WTC11 (cell line): ENCODE measurements around the gene WBP2NL.

ENCODE experiments used
- ETV6 ChIP-seq: sonication (generic); formaldehyde crosslinking; IDR thresholded peaks from 2 replicates; pipeline ENCODE4 v1.8.1; 2022; ENCODE audit warnings: mild to moderate bottlenecking, missing genetic modification reagents
- NFYB ChIP-seq: sonication (generic); formaldehyde crosslinking; conservative IDR thresholded peaks from 2 replicates; pipeline ENCODE4 v1.8.0; 2022; ENCODE audit warnings: low read depth, missing genetic modification reagents
- TP53 ChIP-seq: sonication (generic); formaldehyde crosslinking; IDR thresholded peaks from 2 replicates; pipeline ENCODE4 v1.8.1; 2023; ENCODE audit warnings: mild to moderate bottlenecking, missing genetic modification reagents
- ZNF416 ChIP-seq: fragments of 250-450 bp; sonication (Bioruptor Pico); IDR thresholded peaks from 2 replicates; pipeline ENCODE4 v1.9.0; 2021; ENCODE audit warnings: mild to moderate bottlenecking, inconsistent platforms
- TF ChIP-seq, protein P1 (sequence below): fragments of 200-600 bp; IDR thresholded peaks from 2 replicates; pipeline ENCODE4 v1.8.0; 2022; ENCODE audit warnings: antibody characterized with exemption
- TF ChIP-seq, protein P2 (sequence below): fragments of 250-450 bp; sonication (Bioruptor Pico); IDR thresholded peaks from 2 replicates; pipeline ENCODE4 v1.8.0; 2021; ENCODE audit warnings: mild to moderate bottlenecking
- TF ChIP-seq, protein P3 (sequence below): sonication (generic); formaldehyde crosslinking; IDR thresholded peaks from 2 replicates; pipeline ENCODE4 v1.8.1; 2022; ENCODE audit warnings: low read depth, mild to moderate bottlenecking, moderate library complexity, missing genetic modification reagents, borderline replicate concordance

DNA sequence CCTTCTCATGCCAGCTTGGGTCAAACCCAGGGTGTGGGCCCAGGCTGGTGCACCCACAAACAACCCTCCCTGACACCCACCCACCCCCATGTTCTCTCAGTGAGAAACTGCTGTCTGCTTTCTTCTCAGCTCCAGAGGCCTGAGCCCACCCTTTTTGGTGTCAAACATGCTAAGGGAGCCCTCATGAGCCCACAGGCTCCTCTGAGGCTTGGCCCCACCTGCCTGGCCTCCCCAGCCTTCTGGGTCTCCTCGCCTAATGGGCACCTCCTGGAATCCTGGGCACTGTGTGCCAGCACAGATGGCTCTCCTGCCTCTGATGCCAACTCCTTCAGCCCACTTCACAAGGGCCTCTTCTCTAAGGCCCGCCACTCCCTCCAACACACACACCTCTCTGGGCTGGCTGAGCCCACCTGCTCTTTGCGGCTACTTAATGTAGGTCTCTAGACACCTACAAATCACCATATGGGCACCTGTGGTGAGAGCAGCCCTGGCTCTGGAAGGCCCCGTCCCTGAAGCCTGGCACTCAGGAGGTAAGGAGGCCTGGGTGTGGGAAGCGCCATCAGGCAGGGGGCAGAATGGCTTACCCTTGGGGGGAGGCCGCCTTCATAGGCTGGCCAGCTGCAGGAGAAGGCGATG, 67.7 kb downstream of the WBP2NL start:
- no peak for TF ChIP-seq ETV6 (CRISPR knock-in tag)
- TF ChIP-seq, protein P1, sequence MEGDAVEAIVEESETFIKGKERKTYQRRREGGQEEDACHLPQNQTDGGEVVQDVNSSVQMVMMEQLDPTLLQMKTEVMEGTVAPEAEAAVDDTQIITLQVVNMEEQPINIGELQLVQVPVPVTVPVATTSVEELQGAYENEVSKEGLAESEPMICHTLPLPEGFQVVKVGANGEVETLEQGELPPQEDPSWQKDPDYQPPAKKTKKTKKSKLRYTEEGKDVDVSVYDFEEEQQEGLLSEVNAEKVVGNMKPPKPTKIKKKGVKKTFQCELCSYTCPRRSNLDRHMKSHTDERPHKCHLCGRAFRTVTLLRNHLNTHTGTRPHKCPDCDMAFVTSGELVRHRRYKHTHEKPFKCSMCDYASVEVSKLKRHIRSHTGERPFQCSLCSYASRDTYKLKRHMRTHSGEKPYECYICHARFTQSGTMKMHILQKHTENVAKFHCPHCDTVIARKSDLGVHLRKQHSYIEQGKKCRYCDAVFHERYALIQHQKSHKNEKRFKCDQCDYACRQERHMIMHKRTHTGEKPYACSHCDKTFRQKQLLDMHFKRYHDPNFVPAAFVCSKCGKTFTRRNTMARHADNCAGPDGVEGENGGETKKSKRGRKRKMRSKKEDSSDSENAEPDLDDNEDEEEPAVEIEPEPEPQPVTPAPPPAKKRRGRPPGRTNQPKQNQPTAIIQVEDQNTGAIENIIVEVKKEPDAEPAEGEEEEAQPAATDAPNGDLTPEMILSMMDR = no peak
- TF ChIP-seq, protein P2, sequence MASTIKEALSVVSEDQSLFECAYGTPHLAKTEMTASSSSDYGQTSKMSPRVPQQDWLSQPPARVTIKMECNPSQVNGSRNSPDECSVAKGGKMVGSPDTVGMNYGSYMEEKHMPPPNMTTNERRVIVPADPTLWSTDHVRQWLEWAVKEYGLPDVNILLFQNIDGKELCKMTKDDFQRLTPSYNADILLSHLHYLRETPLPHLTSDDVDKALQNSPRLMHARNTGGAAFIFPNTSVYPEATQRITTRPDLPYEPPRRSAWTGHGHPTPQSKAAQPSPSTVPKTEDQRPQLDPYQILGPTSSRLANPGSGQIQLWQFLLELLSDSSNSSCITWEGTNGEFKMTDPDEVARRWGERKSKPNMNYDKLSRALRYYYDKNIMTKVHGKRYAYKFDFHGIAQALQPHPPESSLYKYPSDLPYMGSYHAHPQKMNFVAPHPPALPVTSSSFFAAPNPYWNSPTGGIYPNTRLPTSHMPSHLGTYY = no peak
- no peak for TF ChIP-seq ZNF416 (CRISPR knock-in tag)
- no peak for TF ChIP-seq NFYB
- TF ChIP-seq, protein P3, sequence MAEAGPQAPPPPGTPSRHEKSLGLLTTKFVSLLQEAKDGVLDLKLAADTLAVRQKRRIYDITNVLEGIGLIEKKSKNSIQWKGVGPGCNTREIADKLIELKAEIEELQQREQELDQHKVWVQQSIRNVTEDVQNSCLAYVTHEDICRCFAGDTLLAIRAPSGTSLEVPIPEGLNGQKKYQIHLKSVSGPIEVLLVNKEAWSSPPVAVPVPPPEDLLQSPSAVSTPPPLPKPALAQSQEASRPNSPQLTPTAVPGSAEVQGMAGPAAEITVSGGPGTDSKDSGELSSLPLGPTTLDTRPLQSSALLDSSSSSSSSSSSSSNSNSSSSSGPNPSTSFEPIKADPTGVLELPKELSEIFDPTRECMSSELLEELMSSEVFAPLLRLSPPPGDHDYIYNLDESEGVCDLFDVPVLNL (CRISPR knock-in tag) = no peak
- TF ChIP-seq TP53 = no peak
